ENCODE data around the gene EFCAB12. TPM values are rescaled to one million over a fixed set of nuclear protein-coding genes. Genes with fewer than 3 reads are reported as not detected.

The EFCAB12 gene
- total RNA-seq, 4 donors from 2014 or later = 0.54 TPM; not detected in 3

- no peak overlapping the region for H3K4me3 ChIP-seq
- no peaks in the 10 kb centered on the region for H3K27me3 ChIP-seq
- no peaks in the 10 kb centered on the region for H3K36me3 ChIP-seq
- H3K9me3 ChIP-seq = no peaks in the 10 kb centered on the region
- TF ChIP-seq, protein P1, sequence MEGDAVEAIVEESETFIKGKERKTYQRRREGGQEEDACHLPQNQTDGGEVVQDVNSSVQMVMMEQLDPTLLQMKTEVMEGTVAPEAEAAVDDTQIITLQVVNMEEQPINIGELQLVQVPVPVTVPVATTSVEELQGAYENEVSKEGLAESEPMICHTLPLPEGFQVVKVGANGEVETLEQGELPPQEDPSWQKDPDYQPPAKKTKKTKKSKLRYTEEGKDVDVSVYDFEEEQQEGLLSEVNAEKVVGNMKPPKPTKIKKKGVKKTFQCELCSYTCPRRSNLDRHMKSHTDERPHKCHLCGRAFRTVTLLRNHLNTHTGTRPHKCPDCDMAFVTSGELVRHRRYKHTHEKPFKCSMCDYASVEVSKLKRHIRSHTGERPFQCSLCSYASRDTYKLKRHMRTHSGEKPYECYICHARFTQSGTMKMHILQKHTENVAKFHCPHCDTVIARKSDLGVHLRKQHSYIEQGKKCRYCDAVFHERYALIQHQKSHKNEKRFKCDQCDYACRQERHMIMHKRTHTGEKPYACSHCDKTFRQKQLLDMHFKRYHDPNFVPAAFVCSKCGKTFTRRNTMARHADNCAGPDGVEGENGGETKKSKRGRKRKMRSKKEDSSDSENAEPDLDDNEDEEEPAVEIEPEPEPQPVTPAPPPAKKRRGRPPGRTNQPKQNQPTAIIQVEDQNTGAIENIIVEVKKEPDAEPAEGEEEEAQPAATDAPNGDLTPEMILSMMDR (IDR thresholded peaks at IDR 0.05) = no peak
- TF ChIP-seq POLR2A (IDR thresholded peaks at IDR 0.05) = no peak
- H3K4me1 ChIP-seq = no peaks in the 10 kb centered on the region
- DNase-seq = no peak
- no peak overlapping the region for H3K27ac ChIP-seq
Measured at GRCh38 chr3:129419476-129419875, 9.0 kb downstream of the EFCAB12 start.

GRCh38 chr3:129418041-129418973 lies 10.1 kb downstream of the EFCAB12 start:
- H3K27ac ChIP-seq = peak overlapping the region in 2 of 4 donors; percentile 21 to 24
- H3K36me3 ChIP-seq = no peaks in the 10 kb centered on the region
- no peak for TF ChIP-seq POLR2A (IDR thresholded peaks at IDR 0.05)
- TF ChIP-seq, protein P1 (IDR thresholded peaks at IDR 0.05) = no peak
- peaks cover 0 to 7% (median 0%) of the 10 kb centered on the region in 4 donors for H3K4me1 ChIP-seq
- no peak overlapping the region for H3K4me3 ChIP-seq
- no peaks in the 10 kb centered on the region for H3K27me3 ChIP-seq
- DNase-seq = peak in 1 of 3 donors; percentile 40
- H3K9me3 ChIP-seq = no peaks in the 10 kb centered on the region

DNA sequence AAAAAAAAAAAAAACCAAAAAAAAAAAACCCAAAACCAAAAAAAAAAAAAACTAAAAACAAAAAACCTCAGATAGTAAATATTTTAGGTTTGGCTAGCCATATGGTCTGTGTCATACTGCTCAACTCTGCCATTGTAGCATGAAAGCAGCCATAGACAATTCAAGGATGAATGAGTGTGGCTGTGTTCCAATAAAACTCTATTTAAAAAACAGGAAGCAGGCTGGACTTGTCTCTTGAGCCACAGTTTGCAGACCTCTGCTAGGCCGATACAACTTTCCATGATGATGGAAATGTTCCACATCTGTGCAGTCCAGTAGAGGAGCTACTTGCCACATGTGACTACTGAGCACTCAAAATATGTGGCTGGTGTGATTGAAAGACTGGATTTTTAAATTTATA lies 11.1 kb downstream of the EFCAB12 start:
- H3K36me3 ChIP-seq = no peaks in the 10 kb centered on the region
- no peaks in the 10 kb centered on the region for H3K9me3 ChIP-seq
- H3K27ac ChIP-seq = peak overlapping the region in 1 of 4 donors; percentile 24
- H3K27me3 ChIP-seq = no peaks in the 10 kb centered on the region
- H3K4me3 ChIP-seq = no peak overlapping the region
- peak in 1 of 3 donors; percentile 42 for DNase-seq
- H3K4me1 ChIP-seq = peaks cover 0 to 10% (median 0%) of the 10 kb centered on the region in 4 donors
- TF ChIP-seq, protein P1 (IDR thresholded peaks at IDR 0.05) = no peak
- no peak for TF ChIP-seq POLR2A (IDR thresholded peaks at IDR 0.05)

GRCh38 chr3:129416415-129416814 lies 12.0 kb downstream of the EFCAB12 start:
- Histone ChIP-seq H3K36me3 (no peaks in the 10 kb centered on the region), H3K27me3 (no peaks in the 10 kb centered on the region), H3K9me3 (no peaks in the 10 kb centered on the region), H3K4me1 (peaks cover 0 to 10% (median 0%) of the 10 kb centered on the region in 4 donors), H3K27ac (no peak overlapping the region), H3K4me3 (no peak overlapping the region)
- TF ChIP-seq, protein P1 (IDR thresholded peaks at IDR 0.05) = no peak
- no peak for TF ChIP-seq POLR2A (IDR thresholded peaks at IDR 0.05)
- no peak for DNase-seq

GRCh38 chr3:129415830-129416229 lies 12.6 kb downstream of the EFCAB12 start:
- peak in 1 of 3 donors; percentile 21 for DNase-seq
- H3K9me3 ChIP-seq = no peaks in the 10 kb centered on the region
- no peak overlapping the region for H3K27ac ChIP-seq
- TF ChIP-seq POLR2A (IDR thresholded peaks at IDR 0.05) = no peak
- TF ChIP-seq, protein P1 (IDR thresholded peaks at IDR 0.05) = no peak
- H3K4me1 ChIP-seq = peaks cover 0 to 10% (median 0%) of the 10 kb centered on the region in 4 donors
- no peaks in the 10 kb centered on the region for H3K36me3 ChIP-seq
- H3K4me3 ChIP-seq = no peak overlapping the region
- no peaks in the 10 kb centered on the region for H3K27me3 ChIP-seq

Measured in Peyer's patch (tissue), 4 donors.